Measurements from ENCODE around the gene FANK1.

The FANK1 gene

GRCh38 chr10:126029999-126030398 is 133.6 kb downstream of the FANK1 start:
- H3K4me3 ChIP-seq (ENCODE audit: low read depth, low read length): no peak overlapping the region
- DNase-seq (ENCODE audit: low read depth): no peak
- TF ChIP-seq, protein P1, sequence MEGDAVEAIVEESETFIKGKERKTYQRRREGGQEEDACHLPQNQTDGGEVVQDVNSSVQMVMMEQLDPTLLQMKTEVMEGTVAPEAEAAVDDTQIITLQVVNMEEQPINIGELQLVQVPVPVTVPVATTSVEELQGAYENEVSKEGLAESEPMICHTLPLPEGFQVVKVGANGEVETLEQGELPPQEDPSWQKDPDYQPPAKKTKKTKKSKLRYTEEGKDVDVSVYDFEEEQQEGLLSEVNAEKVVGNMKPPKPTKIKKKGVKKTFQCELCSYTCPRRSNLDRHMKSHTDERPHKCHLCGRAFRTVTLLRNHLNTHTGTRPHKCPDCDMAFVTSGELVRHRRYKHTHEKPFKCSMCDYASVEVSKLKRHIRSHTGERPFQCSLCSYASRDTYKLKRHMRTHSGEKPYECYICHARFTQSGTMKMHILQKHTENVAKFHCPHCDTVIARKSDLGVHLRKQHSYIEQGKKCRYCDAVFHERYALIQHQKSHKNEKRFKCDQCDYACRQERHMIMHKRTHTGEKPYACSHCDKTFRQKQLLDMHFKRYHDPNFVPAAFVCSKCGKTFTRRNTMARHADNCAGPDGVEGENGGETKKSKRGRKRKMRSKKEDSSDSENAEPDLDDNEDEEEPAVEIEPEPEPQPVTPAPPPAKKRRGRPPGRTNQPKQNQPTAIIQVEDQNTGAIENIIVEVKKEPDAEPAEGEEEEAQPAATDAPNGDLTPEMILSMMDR (IDR thresholded peaks at IDR 0.05; ENCODE audit: control insufficient read depth, extremely low read depth, insufficient read depth): no peak

DNA sequence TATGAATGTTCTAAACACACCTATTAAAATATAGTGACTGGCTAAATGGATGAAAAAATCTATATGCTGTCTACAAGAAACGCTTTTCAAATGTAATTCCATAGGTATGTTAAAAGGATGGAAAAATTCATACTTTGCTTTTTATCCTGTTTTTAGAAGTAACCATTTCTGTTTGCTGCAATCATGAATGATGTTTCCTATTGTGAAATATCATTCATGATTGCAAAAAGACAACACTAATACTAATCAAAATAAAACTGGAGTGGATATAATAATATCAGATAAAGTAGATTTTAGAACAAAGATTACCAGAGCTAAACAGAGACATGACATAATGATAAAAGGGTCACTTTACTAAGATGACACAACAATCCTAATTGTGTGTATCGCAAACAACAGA is 138.2 kb downstream of the FANK1 start:
- no peak for DNase-seq (ENCODE audit: low read depth)
- no peak overlapping the region for H3K4me3 ChIP-seq (ENCODE audit: low read depth, low read length)
- TF ChIP-seq, protein P1 (IDR thresholded peaks at IDR 0.05; ENCODE audit: control insufficient read depth, extremely low read depth, insufficient read depth): no peak

DNA sequence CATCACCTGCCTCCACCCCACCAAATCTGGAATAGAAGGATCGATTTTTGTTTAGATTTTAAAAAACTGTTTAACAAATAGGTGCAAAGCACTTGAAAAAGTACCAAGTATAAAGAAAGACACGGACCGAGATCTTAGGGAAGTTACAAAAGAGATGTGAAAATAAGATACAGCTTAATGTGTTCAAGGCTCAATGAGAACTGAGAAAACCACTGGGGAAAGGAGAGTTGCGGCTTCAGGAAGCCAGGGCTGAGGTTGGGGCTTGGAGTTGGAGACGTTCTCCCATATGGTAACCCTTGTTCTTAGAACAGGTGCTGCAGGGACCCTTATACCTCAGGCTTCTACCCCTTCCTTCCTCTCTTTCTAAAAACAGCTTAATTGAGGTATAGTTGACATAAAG is 140.2 kb downstream of the FANK1 start:
- TF ChIP-seq, protein P1 (IDR thresholded peaks at IDR 0.05; ENCODE audit: control insufficient read depth, extremely low read depth, insufficient read depth): no peak
- DNase-seq (ENCODE audit: low read depth): no peak
- no peak overlapping the region for H3K4me3 ChIP-seq (ENCODE audit: low read depth, low read length)

GRCh38 chr10:126037946-126038345 is 141.6 kb downstream of the FANK1 start:
- DNase-seq (ENCODE audit: low read depth): no peak
- TF ChIP-seq, protein P1 (IDR thresholded peaks at IDR 0.05; ENCODE audit: control insufficient read depth, extremely low read depth, insufficient read depth): no peak

GRCh38 chr10:126041117-126041516 is 144.8 kb downstream of the FANK1 start:
- DNase-seq (ENCODE audit: low read depth): no peak
- no peak overlapping the region for H3K4me3 ChIP-seq (ENCODE audit: low read depth, low read length)
- TF ChIP-seq, protein P1 (IDR thresholded peaks at IDR 0.05; ENCODE audit: control insufficient read depth, extremely low read depth, insufficient read depth): no peak

More at GRCh38 chr10:126037946-126038345, 141.6 kb downstream of the FANK1 start:
- H3K4me3 ChIP-seq (ENCODE audit: low read depth, low read length): no peak overlapping the region

DNA sequence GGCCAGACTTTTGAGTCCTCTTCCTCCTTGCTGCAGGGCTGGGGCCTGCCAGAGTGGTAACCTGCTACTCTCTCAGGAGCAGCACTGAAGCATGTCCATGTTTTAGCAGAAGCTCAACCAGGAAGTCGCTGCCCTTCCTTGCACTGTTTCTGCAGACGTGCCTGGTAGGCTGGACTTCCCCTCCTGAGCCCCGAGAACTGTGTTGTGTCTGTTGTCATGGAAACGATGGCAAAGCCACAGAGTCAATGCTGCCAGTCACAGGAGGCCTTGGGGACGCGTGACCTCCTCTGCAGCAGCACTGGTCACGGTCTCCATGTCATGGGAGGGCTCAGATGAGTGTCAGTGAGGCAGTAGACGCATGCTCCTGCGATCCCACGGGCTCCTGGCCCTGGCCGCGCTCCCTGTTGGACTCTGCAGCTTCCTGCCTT is 145.5 kb downstream of the FANK1 start:
- TF ChIP-seq, protein P1 (IDR thresholded peaks at IDR 0.05; ENCODE audit: control insufficient read depth, extremely low read depth, insufficient read depth): no peak
- no peak for DNase-seq (ENCODE audit: low read depth)
- H3K4me3 ChIP-seq (ENCODE audit: low read depth, low read length): no peak overlapping the region

- DNase-seq (ENCODE audit: low read depth): no peak
- TF ChIP-seq, protein P1 (IDR thresholded peaks at IDR 0.05; ENCODE audit: control insufficient read depth, extremely low read depth, insufficient read depth): no peak
- H3K4me3 ChIP-seq (ENCODE audit: low read depth, low read length): no peak overlapping the region
Measured at GRCh38 chr10:126042354-126042753, 146.0 kb downstream of the FANK1 start.
